ENCODE measurements around the gene NR3C2. TPM values are rescaled to one million over a fixed set of nuclear protein-coding genes. Genes with fewer than 3 reads are reported as not detected.

Gene NR3C2
- total RNA-seq, 1 donor = 4.7 TPM

DNA sequence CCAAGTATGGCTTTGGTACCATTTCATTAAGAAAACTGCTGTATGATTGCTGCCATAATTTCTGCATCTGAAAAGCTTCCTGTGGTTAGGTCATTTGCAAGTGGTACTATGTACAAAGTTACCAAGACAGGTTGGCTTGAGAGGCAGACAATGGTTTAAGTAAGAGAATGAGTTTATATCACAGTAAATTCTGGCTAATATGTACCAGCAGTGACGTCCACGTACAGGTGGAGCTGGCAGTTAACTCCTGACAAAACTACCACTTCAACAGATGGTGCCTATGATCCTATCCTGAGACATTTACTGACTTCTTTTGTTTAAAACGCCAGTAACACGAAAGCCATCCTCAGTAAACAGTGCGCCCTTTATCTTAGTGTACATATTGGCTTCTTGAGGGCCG is 198.4 kb downstream of the NR3C2 start:
- H3K4me3 ChIP-seq (ENCODE audit: low read depth, low read length) = no peak overlapping the region
- TF ChIP-seq, protein P1, sequence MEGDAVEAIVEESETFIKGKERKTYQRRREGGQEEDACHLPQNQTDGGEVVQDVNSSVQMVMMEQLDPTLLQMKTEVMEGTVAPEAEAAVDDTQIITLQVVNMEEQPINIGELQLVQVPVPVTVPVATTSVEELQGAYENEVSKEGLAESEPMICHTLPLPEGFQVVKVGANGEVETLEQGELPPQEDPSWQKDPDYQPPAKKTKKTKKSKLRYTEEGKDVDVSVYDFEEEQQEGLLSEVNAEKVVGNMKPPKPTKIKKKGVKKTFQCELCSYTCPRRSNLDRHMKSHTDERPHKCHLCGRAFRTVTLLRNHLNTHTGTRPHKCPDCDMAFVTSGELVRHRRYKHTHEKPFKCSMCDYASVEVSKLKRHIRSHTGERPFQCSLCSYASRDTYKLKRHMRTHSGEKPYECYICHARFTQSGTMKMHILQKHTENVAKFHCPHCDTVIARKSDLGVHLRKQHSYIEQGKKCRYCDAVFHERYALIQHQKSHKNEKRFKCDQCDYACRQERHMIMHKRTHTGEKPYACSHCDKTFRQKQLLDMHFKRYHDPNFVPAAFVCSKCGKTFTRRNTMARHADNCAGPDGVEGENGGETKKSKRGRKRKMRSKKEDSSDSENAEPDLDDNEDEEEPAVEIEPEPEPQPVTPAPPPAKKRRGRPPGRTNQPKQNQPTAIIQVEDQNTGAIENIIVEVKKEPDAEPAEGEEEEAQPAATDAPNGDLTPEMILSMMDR (IDR thresholded peaks at IDR 0.05; ENCODE audit: insufficient read depth, low read length) = no peak
- no peak for DNase-seq (ENCODE audit: low read depth)

DNA sequence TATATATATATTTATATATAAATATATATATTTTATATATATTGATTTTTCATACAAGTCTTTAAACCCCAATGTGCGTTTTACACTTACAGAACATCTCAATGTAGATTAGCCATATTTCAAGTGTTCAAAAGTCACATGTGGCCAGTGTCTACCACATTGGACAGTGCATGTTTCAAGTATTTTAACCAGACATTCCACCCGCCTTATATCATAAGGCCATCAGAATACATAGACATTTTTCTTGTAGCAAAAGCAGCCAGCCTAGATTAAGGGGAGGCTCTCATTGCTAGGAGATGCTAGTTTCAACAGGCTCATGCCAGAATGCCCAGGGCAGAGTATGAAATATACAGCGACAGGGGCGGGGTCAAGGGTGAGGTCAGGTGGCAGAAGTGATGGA is 202.0 kb downstream of the NR3C2 start:
- TF ChIP-seq, protein P1 (IDR thresholded peaks at IDR 0.05; ENCODE audit: insufficient read depth, low read length) = no peak
- H3K4me3 ChIP-seq (ENCODE audit: low read depth, low read length) = no peak overlapping the region
- DNase-seq (ENCODE audit: low read depth) = no peak

DNA sequence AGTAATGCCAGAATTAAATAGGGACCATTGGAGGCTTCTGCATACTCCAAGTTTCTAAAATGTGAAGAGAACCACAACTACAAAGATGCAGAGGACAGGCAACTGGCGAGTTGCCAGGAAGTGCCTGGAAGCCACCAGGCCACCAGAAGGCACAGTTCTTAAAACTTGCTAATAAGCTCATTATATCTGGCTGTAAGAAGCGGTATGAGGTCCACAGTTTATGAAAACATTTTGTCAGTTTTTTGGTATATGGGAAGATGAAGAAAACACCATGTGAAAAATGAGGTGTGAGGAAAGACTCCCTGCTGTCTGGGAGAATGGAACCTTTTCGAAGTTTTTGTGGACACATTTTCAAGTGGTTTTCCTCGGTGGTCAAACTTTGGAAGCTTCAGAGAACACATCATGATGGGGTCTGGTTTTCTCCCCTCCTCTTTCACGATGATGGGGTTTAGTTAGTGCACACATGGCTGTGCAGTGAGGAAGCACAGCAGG is 202.7 kb downstream of the NR3C2 start:
- DNase-seq (ENCODE audit: low read depth) = no peak
- no peak overlapping the region for H3K4me3 ChIP-seq (ENCODE audit: low read depth, low read length)
- TF ChIP-seq, protein P1 (IDR thresholded peaks at IDR 0.05; ENCODE audit: insufficient read depth, low read length) = no peak

DNA sequence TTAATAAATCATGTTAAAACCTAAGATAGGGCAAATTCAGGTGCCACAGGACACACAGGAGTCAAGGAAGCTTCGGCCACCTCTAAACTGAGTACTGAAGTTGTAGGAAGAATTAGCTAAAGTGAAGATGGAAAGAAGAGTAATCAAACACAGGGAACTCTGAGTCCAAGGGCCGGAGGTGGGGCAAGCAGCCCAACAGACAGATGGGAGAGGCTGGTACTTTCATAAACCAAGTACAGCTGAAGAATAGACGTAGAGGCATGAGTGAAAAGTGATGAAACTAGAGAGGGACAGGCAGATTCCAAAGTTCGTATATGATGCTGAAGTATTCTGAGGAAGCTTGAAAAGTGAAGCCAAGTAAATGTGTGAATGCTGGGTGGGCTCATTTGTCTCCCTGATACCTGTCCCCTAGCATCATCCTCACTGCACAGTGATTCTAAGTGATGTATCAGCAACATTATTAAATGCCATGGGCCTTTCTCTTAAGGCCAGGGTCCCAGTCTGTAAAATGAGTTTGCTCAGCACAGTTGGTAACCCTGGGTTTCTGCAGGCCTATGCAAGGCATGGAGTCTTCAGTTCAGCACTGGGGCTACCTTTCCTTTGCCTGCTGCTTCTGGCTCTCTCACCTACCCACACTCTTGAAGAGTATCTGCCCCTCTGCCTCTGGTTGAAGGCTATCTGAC is 203.3 kb downstream of the NR3C2 start:
- TF ChIP-seq, protein P1 (IDR thresholded peaks at IDR 0.05; ENCODE audit: insufficient read depth, low read length) = no peak
- H3K4me3 ChIP-seq (ENCODE audit: low read depth, low read length) = no peak overlapping the region
- DNase-seq (ENCODE audit: low read depth) = no peak

DNA sequence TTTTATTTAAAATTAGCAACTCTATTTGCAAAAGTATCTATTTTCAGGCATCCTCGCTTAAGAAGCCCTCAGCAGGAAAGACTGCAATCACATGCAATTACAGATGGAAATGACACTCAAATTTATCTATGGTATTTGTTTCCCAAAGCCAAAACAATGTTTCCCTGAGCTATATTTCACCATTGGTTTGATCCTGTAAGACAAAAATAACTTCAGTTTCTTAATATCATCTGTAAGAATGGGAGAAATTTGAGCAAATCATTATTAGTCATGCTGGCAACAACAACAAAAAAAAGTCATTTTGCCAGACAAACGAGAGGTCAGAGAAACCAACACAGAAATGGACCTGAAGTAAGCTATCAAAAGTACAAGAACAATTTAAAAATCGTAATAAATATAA is 204.1 kb downstream of the NR3C2 start:
- peak; percentile 63 for DNase-seq (ENCODE audit: low read depth)
- H3K4me3 ChIP-seq (ENCODE audit: low read depth, low read length) = no peak overlapping the region
- TF ChIP-seq, protein P1 (IDR thresholded peaks at IDR 0.05; ENCODE audit: insufficient read depth, low read length) = no peak

DNA sequence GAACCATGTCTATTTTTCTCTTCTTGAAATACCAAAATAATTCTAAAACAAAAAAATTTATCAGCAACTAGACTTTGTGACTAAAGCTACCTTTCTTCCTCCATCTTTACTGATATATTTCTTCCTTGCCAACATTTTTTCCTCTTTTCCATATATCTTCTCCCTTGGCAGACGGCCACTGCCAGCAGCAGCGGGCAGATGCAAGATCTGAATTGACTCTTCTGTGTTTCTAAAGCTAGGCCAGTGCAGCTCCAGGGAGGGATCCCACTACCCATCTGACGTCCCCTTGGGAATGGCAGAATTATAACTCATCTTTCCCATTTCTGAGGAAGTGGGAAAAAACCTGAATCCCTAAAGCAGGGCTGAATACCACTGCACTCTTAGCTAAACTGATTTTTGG is 206.4 kb downstream of the NR3C2 start:
- DNase-seq (ENCODE audit: low read depth) = no peak
- TF ChIP-seq, protein P1 (IDR thresholded peaks at IDR 0.05; ENCODE audit: insufficient read depth, low read length) = no peak
- H3K4me3 ChIP-seq (ENCODE audit: low read depth, low read length) = no peak overlapping the region

DNA sequence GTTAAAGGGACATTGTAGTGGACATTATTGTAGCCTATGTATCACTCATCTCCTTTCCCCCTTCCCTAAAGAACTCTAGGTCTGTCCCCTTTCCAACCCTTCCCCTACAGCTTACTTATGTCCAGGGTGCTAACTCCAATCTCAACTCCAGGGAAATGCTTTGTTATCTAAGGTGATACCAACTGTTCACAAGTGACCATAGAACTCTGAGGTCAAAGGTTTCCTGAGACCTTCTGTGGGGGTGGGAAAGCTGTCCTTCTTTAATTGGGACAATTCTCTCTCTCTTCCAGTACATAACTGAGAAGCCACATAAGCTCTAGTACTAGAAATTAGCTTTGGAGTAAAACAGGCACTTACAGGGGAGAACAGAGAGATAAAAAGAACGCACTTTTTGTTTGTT is 212.4 kb downstream of the NR3C2 start:
- no peak overlapping the region for H3K4me3 ChIP-seq (ENCODE audit: low read depth, low read length)
- DNase-seq (ENCODE audit: low read depth) = no peak
- TF ChIP-seq, protein P1 (IDR thresholded peaks at IDR 0.05; ENCODE audit: insufficient read depth, low read length) = no peak
